BLaER1 (cell line): ENCODE data around the gene SREBF1.
A peak's percentile ranks its signal among the peaks of the same experiment; 100 is the strongest.

Source experiments
- H3K27ac ChIP-seq: shearing (Covaris generic); formaldehyde crosslinking; 2 replicates; pipeline ENCODE4 v1.8.1; 2022
- H3K27me3 ChIP-seq: shearing (Covaris generic); formaldehyde crosslinking; 2 replicates; pipeline ENCODE4 v1.8.1; 2022
- H3K36me3 ChIP-seq: shearing (Covaris generic); formaldehyde crosslinking; 2 replicates; pipeline ENCODE4 v1.8.1; 2022
- H3K4me1 ChIP-seq: shearing (Covaris generic); formaldehyde crosslinking; 2 replicates; pipeline ENCODE4 v1.8.1; 2022
- H3K4me2 ChIP-seq: shearing (Covaris generic); formaldehyde crosslinking; 2 replicates; pipeline ENCODE4 v1.8.1; 2022
- H3K4me3 ChIP-seq: shearing (Covaris generic); formaldehyde crosslinking; 2 replicates; pipeline ENCODE4 v1.8.1; 2022
- H3K9ac ChIP-seq: shearing (Covaris generic); formaldehyde crosslinking; 2 replicates; pipeline ENCODE4 v1.8.1; 2022
- H3K9me3 ChIP-seq: shearing (Covaris generic); formaldehyde crosslinking; 2 replicates; pipeline ENCODE4 v1.8.1; 2022
- H4K20me1 ChIP-seq: shearing (Covaris generic); formaldehyde crosslinking; 2 replicates; pipeline ENCODE4 v1.8.1; 2022
- Cebpa-rat ChIP-seq: shearing (Covaris generic); IDR thresholded peaks from 2 replicates; pipeline ENCODE4 v1.8.1; 2022

Gene SREBF1

DNA sequence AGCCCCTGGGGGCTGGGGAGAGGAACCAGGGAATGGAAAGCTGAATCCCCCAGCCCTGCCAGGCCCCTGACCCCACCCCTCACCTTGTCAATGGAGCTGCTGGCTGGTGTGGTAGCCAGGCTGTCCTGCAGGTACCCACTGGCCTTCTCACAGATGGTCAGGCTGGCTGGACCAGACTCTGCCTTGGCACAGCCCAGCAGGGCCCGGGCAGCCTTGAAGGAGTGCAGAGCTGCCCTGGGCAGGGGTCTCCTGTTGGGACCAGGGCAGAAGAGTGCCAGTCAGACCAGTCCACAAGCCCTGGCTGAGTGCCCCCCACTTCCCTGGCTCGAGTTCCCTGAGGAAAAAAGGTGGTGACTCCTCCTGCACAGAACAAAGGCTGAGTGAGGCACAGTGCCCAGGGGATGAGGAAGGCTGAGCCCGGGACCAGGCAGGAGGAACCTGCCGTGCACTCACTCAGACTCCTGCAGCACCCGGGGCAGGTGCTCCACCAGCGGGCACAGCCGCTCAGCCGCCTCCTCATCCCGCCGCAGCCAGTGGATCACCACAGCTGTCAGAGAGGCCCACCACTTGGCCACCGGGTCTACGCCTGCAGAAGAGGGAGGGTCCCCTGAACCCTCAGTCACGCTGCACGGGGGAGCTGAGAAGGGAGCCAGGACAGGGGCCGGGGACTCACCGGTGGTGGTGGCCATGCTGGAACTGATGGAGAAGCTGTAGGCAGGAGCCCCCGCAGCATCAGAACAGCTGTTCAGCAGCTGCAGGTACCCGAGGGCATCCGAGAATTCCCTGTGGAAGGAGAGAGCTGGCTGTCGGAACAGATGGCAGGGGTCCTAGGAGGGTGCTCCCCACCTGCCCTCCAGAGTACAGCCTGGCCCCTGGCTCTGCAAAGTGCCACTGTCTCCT, 22.4 kb downstream of the SREBF1 start:
- Histone ChIP-seq H3K27ac (peak overlapping the region; percentile 59), H3K27me3 (no peaks in the 10 kb centered on the region), H3K9me3 (no peaks in the 10 kb centered on the region), H3K4me1 (peaks cover 82% of the 10 kb centered on the region), H3K36me3 (peaks cover 93% of the 10 kb centered on the region), H4K20me1 (peaks cover 98% of the 10 kb centered on the region), H3K9ac (no peak overlapping the region), H3K4me3 (no peak overlapping the region), H3K4me2 (peak overlapping the region; percentile 55)
- no peak for TF ChIP-seq Cebpa-rat

DNA sequence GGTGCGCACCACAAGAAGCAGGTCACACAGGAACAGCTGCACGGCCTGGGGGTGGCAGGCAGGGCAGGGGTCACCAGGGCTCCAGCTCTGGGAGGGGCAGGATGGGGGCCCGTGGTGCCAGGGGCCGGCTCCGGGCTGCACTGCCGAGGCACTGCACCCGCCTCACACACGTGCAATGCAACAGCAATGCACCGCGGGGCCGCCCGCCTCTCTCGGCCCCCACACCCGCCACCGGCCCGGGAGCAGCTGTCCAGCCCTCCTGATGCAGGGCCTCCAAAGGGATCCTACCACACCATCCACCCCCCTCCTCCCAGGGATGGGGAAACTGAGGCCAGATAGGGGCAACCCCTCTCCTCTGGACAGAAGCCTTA, 23.1 kb downstream of the SREBF1 start:
- H3K4me1 ChIP-seq, result peaks cover 81% of the 10 kb centered on the region
- H4K20me1 ChIP-seq, result peaks cover 96% of the 10 kb centered on the region
- no peak overlapping the region for H3K4me3 ChIP-seq
- no peak overlapping the region for H3K4me2 ChIP-seq
- no peaks in the 10 kb centered on the region for H3K27me3 ChIP-seq
- no peak overlapping the region for H3K27ac ChIP-seq
- peaks cover 87% of the 10 kb centered on the region for H3K36me3 ChIP-seq
- no peaks in the 10 kb centered on the region for H3K9me3 ChIP-seq
- H3K9ac ChIP-seq, result no peak overlapping the region
- no peak for TF ChIP-seq Cebpa-rat

DNA sequence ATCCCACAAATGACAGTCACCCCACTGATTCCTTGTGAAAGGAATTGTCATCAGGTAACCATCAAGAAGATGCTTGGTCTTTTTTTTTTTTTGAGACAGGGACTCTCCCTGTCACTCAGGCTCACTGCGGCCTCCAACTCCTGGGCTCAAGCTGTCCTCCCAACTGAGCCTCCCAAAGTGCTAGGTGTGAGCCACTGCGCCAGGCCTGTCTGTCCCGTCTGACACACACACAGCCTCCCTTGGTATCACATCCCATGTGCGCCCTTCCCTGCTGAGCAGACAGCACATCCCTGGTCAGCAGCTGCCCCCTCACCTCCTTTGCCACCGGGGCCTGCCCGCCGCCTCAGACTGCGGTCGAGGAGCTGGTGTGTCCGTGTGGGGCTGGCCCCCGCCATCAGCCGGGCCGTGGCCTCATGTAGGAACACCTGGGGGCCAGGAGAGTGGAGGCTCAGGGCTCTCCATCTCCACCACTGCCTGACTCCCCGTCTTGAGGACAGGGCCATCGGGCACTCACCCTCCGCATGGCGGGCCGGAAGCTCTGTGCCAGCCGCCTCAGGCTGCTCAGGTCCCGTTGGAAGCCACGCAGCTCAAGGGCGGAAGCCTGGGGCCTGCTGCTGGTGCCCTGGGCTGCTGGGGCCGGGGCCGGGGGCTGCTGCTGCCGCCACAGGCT, 23.6 kb downstream of the SREBF1 start:
- peaks cover 96% of the 10 kb centered on the region for H4K20me1 ChIP-seq
- no peak overlapping the region for H3K4me3 ChIP-seq
- no peak overlapping the region for H3K4me2 ChIP-seq
- no peaks in the 10 kb centered on the region for H3K9me3 ChIP-seq
- no peaks in the 10 kb centered on the region for H3K27me3 ChIP-seq
- H3K36me3 ChIP-seq, result peaks cover 86% of the 10 kb centered on the region
- no peak overlapping the region for H3K27ac ChIP-seq
- peaks cover 81% of the 10 kb centered on the region for H3K4me1 ChIP-seq
- TF ChIP-seq Cebpa-rat, result no peak
- H3K9ac ChIP-seq, result no peak overlapping the region

DNA sequence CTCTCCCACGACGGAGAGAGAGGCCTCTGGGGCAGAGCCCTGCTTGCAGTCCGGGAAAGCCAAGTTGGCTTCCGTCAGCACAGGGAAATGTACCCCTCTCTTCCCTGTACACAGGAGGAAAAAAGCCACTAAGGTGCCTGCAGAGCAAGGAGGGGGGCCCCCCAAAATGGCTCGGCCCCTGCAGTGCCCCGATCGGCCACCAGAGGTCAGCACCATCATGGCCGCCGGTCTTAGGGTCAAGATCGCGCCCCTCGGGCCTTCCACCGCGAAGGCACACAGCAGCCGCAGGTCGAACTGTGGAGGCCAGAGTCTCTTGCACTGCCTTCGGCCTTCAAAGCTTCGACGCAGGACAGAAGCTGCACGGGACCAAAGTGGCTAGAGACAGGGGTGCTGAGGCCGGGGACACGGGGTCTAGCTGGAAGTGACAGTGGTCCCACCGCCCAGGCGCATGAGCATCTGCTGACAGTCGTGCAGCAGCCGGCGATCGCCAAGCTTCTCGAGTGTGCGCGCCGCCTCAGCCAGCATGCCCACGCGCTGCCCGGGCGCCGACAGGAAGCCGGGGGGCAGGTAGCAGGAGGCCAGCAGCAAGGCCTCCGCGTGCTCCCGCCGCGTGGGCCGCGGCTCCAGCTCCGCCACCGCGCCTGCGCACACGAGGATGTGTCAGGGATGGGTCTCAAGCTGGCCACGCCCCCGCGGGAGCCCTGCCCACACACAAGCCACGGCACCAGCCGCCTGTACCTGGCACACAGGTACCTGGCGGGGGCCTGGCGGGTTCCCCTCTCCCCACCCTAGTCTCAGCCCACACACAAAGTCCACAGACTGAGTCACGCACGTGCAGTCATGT, 24.4 kb downstream of the SREBF1 start:
- Histone ChIP-seq H3K4me1 (peaks cover 84% of the 10 kb centered on the region), H3K9me3 (no peaks in the 10 kb centered on the region), H3K36me3 (peaks cover 86% of the 10 kb centered on the region), H3K27me3 (no peaks in the 10 kb centered on the region), H3K27ac (no peak overlapping the region), H3K4me2 (peak overlapping the region; percentile 22), H3K4me3 (no peak overlapping the region), H4K20me1 (peaks cover 98% of the 10 kb centered on the region), H3K9ac (no peak overlapping the region)
- no peak for TF ChIP-seq Cebpa-rat

DNA sequence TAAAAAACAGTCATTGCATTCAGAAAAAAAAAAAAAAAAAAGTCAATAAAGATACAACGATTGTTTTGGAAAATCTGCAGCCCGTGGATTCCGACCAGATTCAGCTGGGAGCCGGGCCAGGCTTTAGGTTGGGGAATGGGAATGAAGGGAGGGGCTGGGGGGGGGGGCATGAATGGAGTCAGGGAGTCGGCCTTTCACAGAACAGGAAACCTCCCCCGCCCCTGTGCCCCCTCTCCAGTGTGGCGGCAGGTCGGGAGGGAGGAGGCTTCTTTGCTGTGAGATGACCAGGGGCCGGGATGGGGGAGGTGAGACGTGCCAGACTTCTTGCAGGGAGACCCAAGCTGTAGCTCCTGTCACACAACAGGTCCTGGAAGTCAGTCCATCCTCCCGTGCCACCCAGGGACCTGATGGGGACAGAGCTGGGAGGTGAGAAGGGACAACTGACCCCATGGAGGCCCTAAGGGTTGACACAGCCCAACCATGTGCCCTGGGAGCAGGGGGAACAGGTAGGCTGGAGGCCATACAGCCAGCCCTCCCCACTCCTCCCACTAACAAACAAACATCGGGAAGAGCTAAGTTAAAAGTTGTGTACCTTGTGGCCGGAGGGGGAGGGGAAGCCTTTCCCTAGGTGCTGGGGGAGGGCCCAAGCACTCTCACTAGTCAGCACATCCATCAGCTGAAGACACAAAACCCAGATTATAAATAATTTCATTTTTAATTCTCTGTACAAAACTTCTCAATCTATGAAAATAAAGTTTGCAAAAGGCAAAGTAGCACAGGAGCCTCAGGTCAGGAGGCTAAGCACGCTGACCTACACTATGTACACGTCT, 25.2 kb downstream of the SREBF1 start:
- H3K9ac ChIP-seq, result no peak overlapping the region
- no peak overlapping the region for H3K27ac ChIP-seq
- H3K27me3 ChIP-seq, result no peaks in the 10 kb centered on the region
- peaks cover 97% of the 10 kb centered on the region for H4K20me1 ChIP-seq
- H3K4me3 ChIP-seq, result no peak overlapping the region
- H3K4me2 ChIP-seq, result peak overlapping the region; percentile 24; the same call in 1 of the 2 replicates
- peaks cover 83% of the 10 kb centered on the region for H3K36me3 ChIP-seq
- no peaks in the 10 kb centered on the region for H3K9me3 ChIP-seq
- TF ChIP-seq Cebpa-rat, result no peak
- H3K4me1 ChIP-seq, result peaks cover 80% of the 10 kb centered on the region

DNA sequence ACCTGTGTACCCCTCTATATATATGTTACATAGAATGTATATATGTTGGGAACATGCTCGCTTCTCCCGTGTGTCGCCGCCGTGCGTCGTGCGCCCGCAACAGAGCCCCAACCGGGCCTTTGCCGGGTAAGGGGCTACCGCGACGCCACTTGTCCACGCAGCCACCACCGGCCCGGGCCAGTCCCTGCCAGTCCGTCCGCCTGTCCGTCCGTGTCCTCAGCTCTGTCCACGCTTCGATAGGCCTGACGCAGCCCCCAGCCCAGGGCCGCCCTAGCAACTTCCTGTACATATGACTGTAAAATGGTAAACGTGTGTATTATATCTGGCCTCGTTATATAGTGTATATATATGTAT, 25.9 kb downstream of the SREBF1 start:
- H3K27ac ChIP-seq, result no peak overlapping the region
- no peak overlapping the region for H3K4me3 ChIP-seq
- H3K4me1 ChIP-seq, result peaks cover 76% of the 10 kb centered on the region
- H4K20me1 ChIP-seq, result peaks cover 97% of the 10 kb centered on the region
- peaks cover 84% of the 10 kb centered on the region for H3K36me3 ChIP-seq
- H3K9ac ChIP-seq, result no peak overlapping the region
- no peaks in the 10 kb centered on the region for H3K27me3 ChIP-seq
- H3K4me2 ChIP-seq, result no peak overlapping the region
- H3K9me3 ChIP-seq, result no peaks in the 10 kb centered on the region
- TF ChIP-seq Cebpa-rat, result no peak

DNA sequence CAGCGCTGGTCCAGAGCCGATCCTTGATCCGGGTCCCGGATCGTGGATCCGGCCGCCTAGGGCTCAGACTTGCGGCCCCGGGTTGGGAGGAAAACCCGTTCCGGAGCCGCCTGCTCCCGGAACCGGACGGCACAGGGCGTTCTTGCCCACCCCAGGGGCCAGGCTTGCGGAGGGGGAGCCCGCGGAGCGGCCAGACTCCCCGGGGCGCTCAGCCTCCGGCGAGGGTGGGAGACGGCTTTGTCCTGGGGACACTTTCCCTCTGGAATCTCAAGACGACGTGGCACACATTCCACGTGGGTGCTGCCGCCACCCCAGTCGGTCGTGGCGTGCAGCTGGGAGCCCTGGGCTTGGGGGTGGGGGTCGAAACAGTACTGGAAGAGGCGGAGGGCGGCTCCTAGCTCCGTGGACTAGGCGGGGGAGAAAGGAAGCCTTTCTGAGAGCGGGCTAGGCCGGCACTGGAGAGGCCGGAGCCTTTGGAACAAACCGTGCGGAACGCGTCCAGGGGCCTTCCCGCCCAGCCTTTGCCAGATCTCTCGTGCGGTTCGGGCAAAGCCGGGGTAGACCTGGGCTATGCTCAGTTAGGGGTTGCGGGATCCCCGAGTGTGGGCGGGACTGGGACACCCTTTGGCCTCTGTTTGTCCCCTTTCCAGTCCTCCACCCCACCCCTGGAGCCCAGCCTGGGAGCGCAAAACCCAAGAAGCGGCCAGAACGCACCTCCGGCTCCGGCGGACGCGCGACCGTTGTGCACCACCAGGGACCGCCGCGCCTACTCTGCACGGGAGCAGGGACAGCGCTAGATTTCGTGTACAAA, 26.5 kb downstream of the SREBF1 start:
- peaks cover 97% of the 10 kb centered on the region for H4K20me1 ChIP-seq
- no peak for TF ChIP-seq Cebpa-rat
- H3K4me1 ChIP-seq, result peaks cover 71% of the 10 kb centered on the region
- no peak overlapping the region for H3K9ac ChIP-seq
- H3K4me2 ChIP-seq, result no peak overlapping the region
- H3K36me3 ChIP-seq, result peaks cover 84% of the 10 kb centered on the region
- H3K27ac ChIP-seq, result no peak overlapping the region
- no peaks in the 10 kb centered on the region for H3K9me3 ChIP-seq
- H3K4me3 ChIP-seq, result no peak overlapping the region
- no peaks in the 10 kb centered on the region for H3K27me3 ChIP-seq

DNA sequence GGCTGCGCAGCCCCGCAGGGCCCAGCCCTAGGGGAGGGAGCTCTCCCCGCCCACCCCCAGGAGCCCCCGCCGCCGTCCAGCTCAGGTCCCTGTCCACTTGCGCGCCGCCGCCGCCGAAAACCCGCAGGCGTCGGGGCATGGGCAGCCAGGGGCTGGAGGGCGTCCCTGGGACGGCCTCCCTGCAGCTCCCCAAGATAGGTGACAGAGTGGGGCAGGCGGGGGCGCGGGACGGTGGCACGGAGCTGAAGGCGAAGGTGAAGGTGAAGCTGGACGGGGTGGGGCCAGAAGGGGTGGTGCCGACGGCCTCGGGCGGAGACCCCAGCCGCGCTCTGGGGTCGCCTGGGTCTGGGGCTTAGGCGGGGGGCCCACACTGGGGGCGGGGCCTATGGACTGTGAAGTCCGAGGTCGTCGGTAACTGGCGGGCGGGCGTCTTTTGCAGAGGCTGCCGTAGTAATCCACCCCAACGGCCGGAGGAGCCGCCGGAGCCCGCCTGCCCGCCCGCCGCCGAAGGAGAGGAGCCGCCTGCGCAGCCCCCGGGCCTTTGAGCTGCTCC, 27.2 kb downstream of the SREBF1 start:
- H3K4me2 ChIP-seq, result no peak overlapping the region
- no peak overlapping the region for H3K27ac ChIP-seq
- no peak overlapping the region for H3K4me3 ChIP-seq
- no peak overlapping the region for H3K9ac ChIP-seq
- H4K20me1 ChIP-seq, result peaks cover 94% of the 10 kb centered on the region
- peaks cover 84% of the 10 kb centered on the region for H3K36me3 ChIP-seq
- no peaks in the 10 kb centered on the region for H3K27me3 ChIP-seq
- peaks cover 64% of the 10 kb centered on the region for H3K4me1 ChIP-seq
- TF ChIP-seq Cebpa-rat, result no peak
- H3K9me3 ChIP-seq, result no peaks in the 10 kb centered on the region
